H9 (cell line): ENCODE results near the gene ENPEP. TPM values are rescaled to one million over a fixed set of nuclear protein-coding genes. Genes with fewer than 3 reads are reported as not detected.

Experiments
- DNase-seq: peaks from one replicate; pipeline ENCODE4 v3.0.0-alpha.2; 2017
- H2AFZ ChIP-seq: one replicate; pipeline ENCODE4 v1.6.1; 2013; ENCODE audit warnings: mild to moderate bottlenecking, low read length, control low read depth, moderate library complexity
- H2AK5ac ChIP-seq: 2 replicates; pipeline ENCODE4 v1.6.1; 2013; ENCODE audit warnings: low read length, control low read depth, mixed read lengths; ENCODE audit not compliant: insufficient read length
- H2BK120ac ChIP-seq: one replicate; pipeline ENCODE4 v1.6.1; 2013; ENCODE audit warnings: low read depth, mild to moderate bottlenecking, low read length, control low read depth, inconsistent platforms; ENCODE audit not compliant: poor library complexity, severe bottlenecking
- H2BK12ac ChIP-seq: 2 replicates; pipeline ENCODE4 v1.6.1; 2013; ENCODE audit warnings: low read length, control low read depth, mixed read lengths, low read depth; ENCODE audit not compliant: insufficient read length
- H2BK15ac ChIP-seq: 2 replicates; pipeline ENCODE4 v1.6.1; 2013; ENCODE audit warnings: low read depth, low read length, control low read depth
- H2BK20ac ChIP-seq: one replicate; pipeline ENCODE4 v1.6.1; 2013; ENCODE audit warnings: low read depth, mild to moderate bottlenecking, low read length, control low read depth, inconsistent platforms; ENCODE audit not compliant: poor library complexity, severe bottlenecking
- H2BK5ac ChIP-seq: 2 replicates; pipeline ENCODE4 v1.6.1; 2013; ENCODE audit warnings: low read length, control low read depth, mixed read lengths; ENCODE audit not compliant: insufficient read length
- H3K14ac ChIP-seq: 2 replicates; pipeline ENCODE4 v1.6.1; 2013; ENCODE audit warnings: low read length, control low read depth; ENCODE audit not compliant: insufficient read depth
- H3K18ac ChIP-seq: 2 replicates; pipeline ENCODE4 v1.6.1; 2013; ENCODE audit warnings: low read depth, mild to moderate bottlenecking, mixed read lengths, low read length, control low read depth; ENCODE audit not compliant: insufficient read length
- H3K23ac ChIP-seq: 2 replicates; pipeline ENCODE4 v1.6.1; 2013; ENCODE audit warnings: low read length, control low read depth, mixed read lengths, low read depth; ENCODE audit not compliant: insufficient read length
- H3K23me2 ChIP-seq: 2 replicates; pipeline ENCODE4 v1.6.1; 2013; ENCODE audit warnings: low read depth, mild to moderate bottlenecking, mixed read lengths, low read length, control low read depth; ENCODE audit not compliant: insufficient read length, poor library complexity, severe bottlenecking
- H3K27ac ChIP-seq: 2 replicates; pipeline ENCODE4 v1.5.1; 2013; ENCODE audit warnings: low read length, control low read depth, mixed read lengths, low read depth; ENCODE audit not compliant: insufficient read length
- H3K27me3 ChIP-seq: 2 replicates; pipeline ENCODE4 v1.6.1; 2013; ENCODE audit warnings: low read length, control low read depth, inconsistent platforms; ENCODE audit not compliant: insufficient read depth
- H3K4ac ChIP-seq: 2 replicates; pipeline ENCODE4 v1.6.1; 2013; ENCODE audit warnings: low read depth, mild to moderate bottlenecking, control low read depth, inconsistent platforms, low read length, moderate library complexity
- H3K4me1 ChIP-seq: 2 replicates; pipeline ENCODE4 v1.6.1; 2013; ENCODE audit warnings: low read length, control low read depth, inconsistent platforms; ENCODE audit not compliant: insufficient read depth
- H3K4me2 ChIP-seq: 2 replicates; pipeline ENCODE4 v1.6.1; 2013; ENCODE audit warnings: low read length, control low read depth, mixed read lengths; ENCODE audit not compliant: insufficient read length, insufficient read depth
- H3K56ac ChIP-seq: 2 replicates; pipeline ENCODE4 v1.6.1; 2013; ENCODE audit warnings: low read depth, mild to moderate bottlenecking, mixed read lengths, low read length, control low read depth; ENCODE audit not compliant: insufficient read length
- H3K79me1 ChIP-seq: 2 replicates; pipeline ENCODE4 v1.6.1; 2013; ENCODE audit warnings: low read depth, mild to moderate bottlenecking, moderate library complexity, low read length, control low read depth, inconsistent platforms; ENCODE audit not compliant: insufficient read depth, poor library complexity, severe bottlenecking
- H3K79me2 ChIP-seq: 2 replicates; pipeline ENCODE4 v1.6.1; 2013; ENCODE audit warnings: low read length, control low read depth, inconsistent platforms; ENCODE audit not compliant: insufficient read depth
- H3K9ac ChIP-seq: 2 replicates; pipeline ENCODE4 v1.6.1; 2013; ENCODE audit warnings: low read length, control low read depth, mixed read lengths; ENCODE audit not compliant: insufficient read length; ENCODE audit errors: extremely low read depth
- H3K9me3 ChIP-seq: one replicate; pipeline ENCODE4 v1.6.1; 2013; ENCODE audit warnings: low read depth, low read length, inconsistent platforms; ENCODE audit not compliant: control insufficient read depth
- H3T11ph ChIP-seq: one replicate; pipeline ENCODE4 v1.6.1; 2013; ENCODE audit warnings: mild to moderate bottlenecking, low read length, control low read depth, inconsistent platforms
- H4K20me1 ChIP-seq: one replicate; pipeline ENCODE4 v1.6.1; 2013; ENCODE audit not compliant: control insufficient read depth, insufficient read length, insufficient read depth
- H4K5ac ChIP-seq: 2 replicates; pipeline ENCODE4 v1.6.1; 2013; ENCODE audit warnings: low read depth, mild to moderate bottlenecking, mixed read lengths, low read length, control low read depth; ENCODE audit not compliant: insufficient read length
- H4K8ac ChIP-seq: replicated peaks from 2 replicates; pipeline ENCODE4 v1.6.1; 2013; ENCODE audit warnings: low read length, control low read depth, mixed read lengths, low read depth; ENCODE audit not compliant: insufficient read length
- H4K91ac ChIP-seq: 2 replicates; pipeline ENCODE4 v1.6.1; 2013; ENCODE audit warnings: low read depth, mild to moderate bottlenecking, moderate library complexity, mixed read lengths, low read length, control low read depth; ENCODE audit not compliant: insufficient read length
- H3K27ac Mint-ChIP-seq, 3 experiments: 2 replicates in 2 of 3; 3 replicates in 1 of 3; pipeline ENCODE4 v1.8.0; 2020 to 2021; ENCODE audit warnings: mixed read lengths in 3 of 3, mild to moderate bottlenecking in 1 of 3, moderate library complexity in 1 of 3
- H3K27me3 Mint-ChIP-seq: 2 replicates; pipeline ENCODE4 v1.8.0; 2021; ENCODE audit warnings: low read depth, mild to moderate bottlenecking, moderate library complexity, mixed read lengths
- H3K36me3 Mint-ChIP-seq, 3 experiments: 2 replicates in 2 of 3; 3 replicates in 1 of 3; pipeline ENCODE4 v1.8.0; 2020 to 2021; ENCODE audit warnings: low read depth in 3 of 3, mixed read lengths in 3 of 3; ENCODE audit not compliant: insufficient read depth in 1 of 3
- H3K4me1 Mint-ChIP-seq, 2 experiments: 2 replicates each; pipeline ENCODE4 v1.8.0; 2020; ENCODE audit warnings: mixed read lengths in 2 of 2
- H3K4me3 Mint-ChIP-seq, 2 experiments: 2 replicates in 1 of 2; 3 replicates in 1 of 2; pipeline ENCODE4 v1.8.0; 2020 to 2021; ENCODE audit warnings: mild to moderate bottlenecking in 2 of 2, mixed read lengths in 2 of 2, moderate library complexity in 1 of 2
- H3K9me3 Mint-ChIP-seq, 2 experiments: 2 replicates in 1 of 2; 3 replicates in 1 of 2; pipeline ENCODE4 v1.8.0; 2020; ENCODE audit warnings: mild to moderate bottlenecking in 2 of 2, mixed read lengths in 2 of 2, moderate library complexity in 1 of 2
- WGBS: extraction: QIAGEN DNeasy Blood & Tissue Kit; methylation state at CpG from one replicate; pipeline ENCODE4 v1.1.7; 2013; ENCODE audit warnings: missing lambda C conversion rate, low lambda C conversion rate, mixed read lengths; ENCODE audit not compliant: insufficient read length; ENCODE audit errors: extremely low coverage; 5-methylcytosine and 5-hydroxymethylcytosine counted together
- total RNA-seq: library from RNA; stranded (reverse); gene quantifications from 2 replicates; pipeline ENCODE4 v1.2.1, GENCODE V29; 2021
- TF ChIP-seq, protein P1 (sequence below): fragments of 200-600 bp; sonication (generic); conservative IDR thresholded peaks from 3 replicates; pipeline ENCODE4 v1.8.0; 2021; ENCODE audit warnings: antibody characterized with exemption, mild to moderate bottlenecking

Gene ENPEP
- total RNA-seq, 1 experiment from 2014 or later: 0.44 TPM

DNA sequence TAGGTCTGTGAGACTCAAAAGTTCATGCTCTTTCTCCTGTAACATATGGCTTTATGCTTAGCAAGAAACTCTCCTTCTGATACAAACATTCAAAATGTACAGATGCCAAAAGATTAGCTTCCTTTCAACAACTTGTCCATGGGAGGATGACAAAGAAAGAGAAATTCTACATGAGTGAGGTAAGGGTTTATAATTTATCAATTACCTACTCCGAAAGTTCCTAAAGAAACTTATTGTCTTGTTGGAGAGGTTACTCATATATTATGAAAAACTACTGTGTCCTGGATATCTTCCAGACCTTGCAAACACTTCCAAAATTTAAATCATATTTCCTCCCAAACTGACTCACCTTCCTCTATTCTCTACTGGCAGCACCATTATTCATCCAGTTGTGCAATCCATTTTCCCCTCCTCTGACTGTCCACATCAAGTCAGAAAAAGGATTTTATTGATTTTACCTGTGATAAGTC, 65.1 kb downstream of the ENPEP start:
- WGBS: no CpG with 5 or more reads among the region's 1 CpG
- H2BK20ac ChIP-seq: no peak overlapping the region
- H3K4me1 ChIP-seq: no peaks in the 10 kb centered on the region
- H3K79me1 ChIP-seq: no peaks in the 10 kb centered on the region
- H3T11ph ChIP-seq: no peak overlapping the region
- no peak overlapping the region for H3K23ac ChIP-seq
- H3K27me3 ChIP-seq: no peaks in the 10 kb centered on the region
- H3K9me3 ChIP-seq: peaks cover 5% of the 10 kb centered on the region
- H2BK12ac ChIP-seq: no peak overlapping the region
- no peak overlapping the region for H4K5ac ChIP-seq
- Mint-ChIP-seq H3K9me3 (peaks cover 3 to 6% of the 10 kb centered on the region in 2 experiments; a peak in 4 of 5 replicates), H3K27ac (no peak overlapping the region), H3K36me3 (no peaks in the 10 kb centered on the region; a peak in 2 of 7 replicates), H3K4me1 (no peaks in the 10 kb centered on the region; a peak in 1 of 4 replicates), H3K27me3 (no peaks in the 10 kb centered on the region), H3K4me3 (no peak overlapping the region)
- H4K8ac ChIP-seq: no peak overlapping the region
- no peak overlapping the region for H3K56ac ChIP-seq
- no peak overlapping the region for H3K14ac ChIP-seq
- no peak overlapping the region for H2AK5ac ChIP-seq
- no peaks in the 10 kb centered on the region for H3K79me2 ChIP-seq
- H2BK120ac ChIP-seq: no peak overlapping the region
- no peaks in the 10 kb centered on the region for H3K23me2 ChIP-seq
- H3K9ac ChIP-seq: no peak overlapping the region
- H4K20me1 ChIP-seq: no peaks in the 10 kb centered on the region
- TF ChIP-seq, protein P1, sequence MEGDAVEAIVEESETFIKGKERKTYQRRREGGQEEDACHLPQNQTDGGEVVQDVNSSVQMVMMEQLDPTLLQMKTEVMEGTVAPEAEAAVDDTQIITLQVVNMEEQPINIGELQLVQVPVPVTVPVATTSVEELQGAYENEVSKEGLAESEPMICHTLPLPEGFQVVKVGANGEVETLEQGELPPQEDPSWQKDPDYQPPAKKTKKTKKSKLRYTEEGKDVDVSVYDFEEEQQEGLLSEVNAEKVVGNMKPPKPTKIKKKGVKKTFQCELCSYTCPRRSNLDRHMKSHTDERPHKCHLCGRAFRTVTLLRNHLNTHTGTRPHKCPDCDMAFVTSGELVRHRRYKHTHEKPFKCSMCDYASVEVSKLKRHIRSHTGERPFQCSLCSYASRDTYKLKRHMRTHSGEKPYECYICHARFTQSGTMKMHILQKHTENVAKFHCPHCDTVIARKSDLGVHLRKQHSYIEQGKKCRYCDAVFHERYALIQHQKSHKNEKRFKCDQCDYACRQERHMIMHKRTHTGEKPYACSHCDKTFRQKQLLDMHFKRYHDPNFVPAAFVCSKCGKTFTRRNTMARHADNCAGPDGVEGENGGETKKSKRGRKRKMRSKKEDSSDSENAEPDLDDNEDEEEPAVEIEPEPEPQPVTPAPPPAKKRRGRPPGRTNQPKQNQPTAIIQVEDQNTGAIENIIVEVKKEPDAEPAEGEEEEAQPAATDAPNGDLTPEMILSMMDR: no peak
- H3K18ac ChIP-seq: no peak overlapping the region
- H3K27ac ChIP-seq: no peak overlapping the region
- H2AFZ ChIP-seq: no peak overlapping the region
- no peak overlapping the region for H4K91ac ChIP-seq
- H2BK15ac ChIP-seq: no peak overlapping the region
- H3K4ac ChIP-seq: no peak overlapping the region
- H3K4me2 ChIP-seq: no peak overlapping the region
- no peak overlapping the region for H2BK5ac ChIP-seq
- DNase-seq: no peak
